H4 (cell line): ENCODE data around the gene KAT5. TPM values are rescaled to one million over a fixed set of nuclear protein-coding genes. Genes with fewer than 3 reads are reported as not detected.
A peak's percentile ranks its signal among the peaks of the same experiment; 100 is the strongest.
"Not testable (repeated sequence)": the region's sequence is repeated elsewhere in the genome, so short reads cannot be mapped to it uniquely, and the experiment has no call there.

Experiments used
- DNase-seq: peaks from one replicate; pipeline ENCODE4 v3.0.0-alpha.2; 2015; ENCODE audit warnings: low spot score
- total RNA-seq: library from RNA; depleted of rRNA; stranded (reverse); fragments of >200 nt; shearing (Covaris generic); gene quantifications from 2 replicates; pipeline ENCODE4 v1.2.3, GENCODE V29; 2014

KAT5 gene
- total RNA-seq, 1 experiment from 2014 or later, result 45.1 TPM

DNA sequence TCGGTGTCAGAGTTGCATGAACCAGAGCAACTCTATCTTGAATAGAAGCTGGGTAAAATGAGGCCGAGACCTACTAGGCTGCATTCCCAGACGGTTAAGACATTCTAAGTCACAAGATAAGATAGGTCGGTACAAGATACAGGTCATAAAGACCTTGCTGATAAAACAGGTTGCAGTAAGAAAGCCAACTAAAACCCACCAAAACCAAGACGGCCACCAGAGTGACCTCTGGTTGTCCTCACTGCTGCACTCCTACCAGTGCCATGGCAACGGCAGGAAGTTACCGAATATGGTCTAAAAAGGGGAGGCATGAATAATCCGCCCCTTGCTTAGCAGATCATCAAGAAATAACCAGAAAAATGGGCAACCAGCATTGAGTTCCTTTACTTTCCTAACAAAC lies 2.4 kb upstream of the KAT5 start:
- no peak for DNase-seq

DNA sequence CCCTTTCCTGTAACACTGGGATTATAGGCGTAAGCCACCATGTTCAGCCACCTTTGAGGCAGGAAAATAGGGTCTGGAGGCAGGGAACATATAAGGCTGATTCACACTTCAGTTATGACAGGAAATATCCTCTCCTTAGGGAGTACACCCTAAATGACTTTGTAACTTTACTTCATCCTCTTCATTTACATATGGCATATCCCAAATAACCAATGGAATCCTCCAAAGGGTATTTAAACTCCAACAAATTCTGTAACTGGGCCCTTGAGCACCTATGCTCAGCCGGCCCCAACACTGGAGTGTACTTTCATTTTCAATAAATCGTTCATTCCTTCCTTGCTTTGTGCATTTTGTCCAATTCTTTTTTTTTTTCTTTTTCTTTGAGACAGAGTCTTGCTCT lies 1.6 kb upstream of the KAT5 start:
- no peak for DNase-seq

DNA sequence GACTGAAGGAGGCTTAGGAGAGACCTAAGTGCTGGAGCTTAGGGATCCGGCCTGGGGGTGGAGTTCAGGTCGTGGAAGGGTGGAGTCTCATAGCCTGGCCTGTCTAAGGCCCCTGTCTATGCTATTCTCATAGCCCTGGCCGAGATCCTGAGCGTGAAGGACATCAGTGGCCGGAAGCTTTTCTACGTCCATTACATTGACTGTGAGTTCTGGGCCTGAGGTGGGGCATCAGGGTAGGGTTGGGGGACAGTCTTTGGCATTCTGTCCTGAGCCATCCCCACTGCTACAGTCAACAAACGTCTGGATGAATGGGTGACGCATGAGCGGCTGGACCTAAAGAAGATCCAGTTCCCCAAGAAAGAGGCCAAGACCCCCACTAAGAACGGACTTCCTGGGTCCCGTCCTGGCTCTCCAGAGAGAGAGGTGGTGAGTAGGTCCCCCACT lies 603 bp downstream of the KAT5 start:
- DNase-seq, result no peak

DNA sequence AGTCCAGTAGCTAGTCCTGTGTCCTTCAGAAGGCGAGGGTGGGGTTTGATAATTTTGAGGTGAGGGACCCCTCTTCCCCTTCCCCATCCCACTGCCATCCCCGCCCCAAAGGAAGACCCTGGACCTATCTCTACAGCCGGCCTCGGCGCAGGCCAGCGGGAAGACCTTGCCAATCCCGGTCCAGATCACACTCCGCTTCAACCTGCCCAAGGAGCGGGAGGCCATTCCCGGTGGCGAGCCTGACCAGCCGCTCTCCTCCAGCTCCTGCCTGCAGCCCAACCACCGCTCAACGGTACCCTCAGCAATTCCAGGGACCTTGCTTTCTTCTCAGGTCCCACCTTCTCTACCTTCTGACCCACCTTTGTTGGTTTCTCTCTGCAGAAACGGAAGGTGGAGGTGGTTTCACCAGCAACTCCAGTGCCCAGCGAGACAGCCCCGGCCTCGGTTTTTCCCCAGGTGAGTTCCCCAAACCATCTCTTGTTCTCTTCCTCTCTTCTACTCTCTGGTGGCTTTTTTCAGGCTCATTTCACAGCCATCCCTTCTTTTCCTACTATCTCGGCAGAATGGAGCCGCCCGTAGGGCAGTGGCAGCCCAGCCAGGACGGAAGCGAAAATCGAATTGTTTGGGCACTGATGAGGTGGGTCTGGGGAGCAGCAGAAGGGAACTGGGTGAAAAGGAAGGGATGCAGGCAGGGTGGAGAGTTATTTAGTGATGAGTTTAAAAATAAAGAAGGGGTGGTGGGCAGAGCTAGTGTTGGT lies 1.3 kb downstream of the KAT5 start:
- no peak for DNase-seq

DNA sequence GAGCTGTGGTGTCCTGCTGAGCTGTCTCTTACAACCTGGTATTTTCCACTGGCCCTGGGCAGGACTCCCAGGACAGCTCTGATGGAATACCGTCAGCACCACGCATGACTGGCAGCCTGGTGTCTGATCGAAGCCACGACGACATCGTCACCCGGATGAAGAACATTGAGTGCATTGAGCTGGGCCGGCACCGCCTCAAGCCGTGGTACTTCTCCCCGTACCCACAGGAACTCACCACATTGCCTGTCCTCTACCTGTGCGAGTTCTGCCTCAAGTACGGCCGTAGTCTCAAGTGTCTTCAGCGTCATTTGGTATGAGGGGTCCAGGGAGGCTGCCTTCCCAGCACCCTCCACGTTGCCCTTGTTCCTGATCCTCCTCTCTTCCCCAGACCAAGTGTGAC lies 2.4 kb downstream of the KAT5 start:
- no peak for DNase-seq

DNA sequence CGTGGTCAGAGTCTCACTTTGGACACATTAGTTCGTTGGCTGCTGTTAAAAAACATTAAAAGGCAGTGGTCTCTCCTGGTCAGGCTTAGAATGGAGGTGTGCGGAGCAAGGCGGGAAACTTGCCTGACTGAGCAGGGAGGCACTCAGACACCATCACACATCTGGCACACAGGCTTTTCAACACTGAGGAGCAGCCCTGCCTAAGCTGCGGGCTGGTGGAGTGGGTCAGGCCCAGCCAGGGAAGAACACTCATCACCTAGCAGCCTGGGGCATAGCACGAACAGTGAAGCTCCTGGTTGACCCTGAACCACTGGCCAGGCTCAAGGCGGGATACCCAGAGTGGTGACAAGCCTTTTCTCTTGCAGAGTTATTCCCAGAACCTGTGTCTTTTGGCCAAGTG lies 4.2 kb downstream of the KAT5 start:
- DNase-seq, result no peak

DNA sequence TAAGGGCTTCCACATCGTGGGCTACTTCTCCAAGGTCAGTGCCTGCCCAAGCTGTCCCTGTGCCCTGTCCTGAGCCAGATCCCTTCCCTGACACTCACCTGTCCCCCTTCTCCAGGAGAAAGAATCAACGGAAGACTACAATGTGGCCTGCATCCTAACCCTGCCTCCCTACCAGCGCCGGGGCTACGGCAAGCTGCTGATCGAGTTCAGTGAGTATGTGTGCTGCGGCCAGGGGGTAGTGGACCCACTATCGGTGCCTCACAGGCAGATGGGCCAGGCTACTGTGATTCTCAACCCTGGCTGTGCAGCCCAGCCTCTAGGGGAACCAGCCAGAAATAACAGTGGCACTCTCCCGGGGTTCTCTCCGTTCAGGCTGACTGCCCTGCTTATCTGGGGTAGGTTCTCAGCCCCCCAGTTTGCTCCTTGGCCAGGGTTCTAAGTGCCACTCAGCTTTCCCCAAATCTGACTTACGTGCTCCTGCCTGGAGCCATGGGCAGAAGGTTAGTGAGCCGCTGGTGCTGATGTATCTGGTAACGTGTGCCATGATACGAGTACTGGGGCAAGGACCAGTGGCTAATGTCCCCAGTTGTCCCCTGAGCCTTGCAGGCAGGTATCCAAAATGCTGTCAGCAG lies 4.8 kb downstream of the KAT5 start:
- no peak for DNase-seq

DNA sequence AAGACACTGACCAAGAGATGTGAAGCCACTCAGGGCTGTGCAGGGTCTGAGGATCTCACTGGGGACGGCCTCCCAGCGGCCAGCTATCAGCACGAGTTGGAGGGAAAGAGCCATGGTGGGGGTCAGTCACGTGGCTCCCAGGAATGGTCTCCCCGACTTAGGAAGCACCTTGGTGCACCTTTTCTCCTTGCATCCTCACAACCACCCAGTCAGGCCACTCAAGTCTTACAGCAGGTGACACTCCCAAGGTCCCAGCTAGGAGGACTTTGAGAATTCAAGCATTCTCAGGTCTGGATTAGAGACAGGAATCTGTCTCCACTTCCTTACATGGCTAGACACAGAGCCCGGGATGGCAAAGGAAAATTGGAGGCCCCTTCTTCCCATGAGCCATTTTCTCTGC lies 5.9 kb downstream of the KAT5 start:
- DNase-seq, result no peak

DNA sequence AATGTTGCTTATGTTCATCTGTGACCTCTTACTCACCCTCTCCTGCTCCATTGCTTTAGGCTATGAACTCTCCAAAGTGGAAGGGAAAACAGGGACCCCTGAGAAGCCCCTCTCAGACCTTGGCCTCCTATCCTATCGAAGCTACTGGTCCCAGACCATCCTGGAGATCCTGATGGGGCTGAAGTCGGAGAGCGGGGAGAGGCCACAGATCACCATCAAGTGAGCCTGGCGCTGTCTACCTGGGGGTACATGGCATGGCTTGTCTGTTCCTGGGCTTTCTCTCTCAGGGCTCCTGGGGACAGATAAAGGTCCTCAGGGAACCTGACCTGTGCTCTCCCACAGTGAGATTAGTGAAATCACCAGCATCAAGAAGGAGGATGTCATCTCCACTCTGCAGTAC lies 6.5 kb downstream of the KAT5 start:
- no peak for DNase-seq

DNA sequence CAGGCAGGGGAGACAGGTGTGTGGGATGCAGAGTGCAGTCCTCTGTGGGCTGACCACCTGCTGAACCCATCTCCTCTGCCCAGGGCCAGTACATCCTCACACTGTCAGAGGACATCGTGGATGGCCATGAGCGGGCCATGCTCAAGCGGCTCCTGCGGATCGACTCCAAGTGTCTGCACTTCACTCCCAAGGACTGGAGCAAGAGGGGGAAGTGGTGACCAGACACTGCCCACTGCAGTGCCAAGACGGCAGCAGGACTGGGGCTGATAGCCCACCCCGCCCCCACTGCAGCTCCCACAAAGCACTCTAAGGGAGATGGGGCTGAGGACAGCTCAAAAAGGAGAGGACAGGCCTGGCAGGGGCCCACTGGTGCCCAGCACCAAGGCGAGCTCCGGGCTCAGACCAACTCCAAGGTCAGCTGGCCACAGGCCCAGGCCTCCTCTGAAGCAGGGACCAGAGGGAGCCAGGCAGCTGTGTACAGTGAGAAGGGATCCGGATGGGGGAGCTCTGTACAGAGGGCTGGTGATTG lies 7.0 kb downstream of the KAT5 start:
- no peak for DNase-seq

DNA sequence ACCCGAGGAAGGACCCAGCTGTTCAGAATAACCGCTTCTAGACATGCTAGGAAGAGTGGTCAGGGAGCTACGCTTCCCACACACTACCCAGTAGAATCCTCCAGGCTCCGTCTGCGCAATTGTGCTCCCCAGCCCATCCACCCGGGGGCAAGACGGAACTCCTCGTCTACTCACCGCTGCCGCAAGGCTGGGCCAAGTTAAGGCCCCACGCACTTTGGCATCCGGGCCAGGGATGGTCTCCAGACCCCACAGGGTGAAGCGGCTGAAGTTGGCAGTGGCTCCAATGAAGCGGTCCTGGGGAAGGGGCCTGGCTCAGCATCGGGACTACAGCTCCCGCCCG lies 7.8 kb downstream of the KAT5 start:
- no peak for DNase-seq

DNA sequence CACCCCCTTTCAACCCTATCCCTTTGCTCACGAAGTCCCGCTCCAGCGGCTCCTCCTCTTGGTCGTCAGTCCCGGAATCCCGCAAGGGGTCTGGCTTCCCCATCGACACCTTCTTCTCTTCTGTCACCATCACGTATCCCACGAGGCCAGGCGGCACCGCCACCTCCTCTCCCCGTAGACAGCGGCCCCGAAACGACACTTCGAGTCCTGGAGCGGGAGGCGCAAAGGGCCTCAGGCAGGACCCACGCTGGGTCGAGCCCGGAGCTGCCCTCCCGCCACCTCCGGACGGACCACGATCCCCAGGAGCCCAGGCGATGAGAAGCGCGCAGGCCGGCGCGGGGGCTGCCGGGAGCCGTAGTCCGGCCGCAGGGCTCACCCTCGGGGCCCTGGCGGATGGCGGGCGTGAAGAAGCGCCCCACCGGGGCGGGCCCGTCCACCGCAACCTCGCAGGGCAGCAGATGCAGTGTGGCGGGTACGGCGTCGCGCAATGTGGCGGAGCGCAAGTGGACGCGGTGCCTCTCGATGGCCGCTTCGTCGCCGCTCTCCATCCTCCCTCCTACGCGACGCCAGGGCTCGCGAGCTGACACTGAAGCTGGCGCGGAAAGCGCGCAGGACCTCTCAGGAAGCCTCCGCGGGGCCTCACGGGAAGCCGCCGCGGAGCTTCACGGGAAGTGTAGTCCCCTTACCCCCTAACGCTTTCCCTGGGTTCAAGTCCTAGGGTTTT lies 8.3 kb downstream of the KAT5 start, which contains the start of gene RNASEH2C:
RNASEH2C (minus strand) TSS at position 588 of the 724 bp plus-strand sequence; CDS start at position 548, 40 bp downstream.
- DNase-seq, result peak; percentile 79

DNA sequence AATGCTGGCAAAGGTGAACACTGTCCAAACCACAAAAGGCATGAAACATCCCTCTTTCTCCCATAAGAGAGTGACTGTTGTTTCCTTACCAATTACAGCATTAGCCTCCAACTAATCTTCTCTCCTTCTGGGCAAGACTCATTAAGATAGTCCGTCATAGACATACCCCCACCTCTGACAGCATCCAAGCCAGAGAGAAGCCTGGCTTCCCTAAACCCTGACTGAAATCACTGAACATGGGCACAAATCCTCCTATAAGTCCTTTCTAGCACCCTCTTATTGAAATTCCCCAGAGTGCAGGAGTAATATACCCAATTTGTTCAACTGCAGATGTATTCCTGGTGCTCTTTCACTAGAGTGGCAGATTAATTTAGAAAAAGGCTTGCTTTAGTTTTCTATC lies 10.2 kb downstream of the KAT5 start:
- no peak for DNase-seq

DNA sequence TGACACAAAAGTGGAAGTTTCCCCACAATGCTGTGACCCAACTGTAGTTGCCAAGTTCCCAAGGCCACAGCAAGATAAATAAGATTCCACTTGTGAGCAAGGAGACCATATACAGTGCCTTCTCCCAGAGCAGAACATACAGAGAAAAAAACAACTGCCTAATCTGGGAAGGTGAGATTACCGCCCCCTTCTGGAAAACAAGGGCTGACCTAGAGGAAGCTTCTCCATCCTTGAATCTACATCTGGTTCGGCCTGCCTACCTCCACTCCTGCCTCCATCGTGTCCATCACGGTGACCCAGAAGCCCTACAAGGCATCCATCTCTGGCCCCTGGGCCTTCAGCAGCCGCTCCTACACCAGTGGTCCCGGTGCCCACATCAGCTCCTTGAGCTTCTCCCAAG lies 14.6 kb downstream of the KAT5 start:
- no peak for DNase-seq

DNA sequence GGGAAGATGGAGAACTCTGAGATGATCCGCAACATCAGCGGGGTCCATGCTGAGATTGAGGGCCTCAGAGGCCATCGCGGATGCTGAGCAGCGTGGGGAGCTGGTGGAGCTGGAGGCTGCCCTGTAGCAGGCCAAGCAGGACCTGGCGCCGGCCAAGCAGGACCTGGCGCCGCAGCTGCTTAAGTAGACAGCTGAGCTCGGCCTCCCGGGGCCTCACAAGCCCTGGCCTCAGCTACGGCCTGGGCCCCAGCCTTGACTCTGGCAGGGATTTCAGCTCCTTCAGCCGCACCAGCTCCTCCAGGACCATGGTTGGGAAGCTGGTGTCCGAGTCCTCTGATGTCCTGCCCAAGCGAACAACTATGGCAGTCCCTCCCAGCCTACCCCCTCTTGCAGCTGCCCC lies 15.8 kb downstream of the KAT5 start:
- DNase-seq, result no peak

DNA sequence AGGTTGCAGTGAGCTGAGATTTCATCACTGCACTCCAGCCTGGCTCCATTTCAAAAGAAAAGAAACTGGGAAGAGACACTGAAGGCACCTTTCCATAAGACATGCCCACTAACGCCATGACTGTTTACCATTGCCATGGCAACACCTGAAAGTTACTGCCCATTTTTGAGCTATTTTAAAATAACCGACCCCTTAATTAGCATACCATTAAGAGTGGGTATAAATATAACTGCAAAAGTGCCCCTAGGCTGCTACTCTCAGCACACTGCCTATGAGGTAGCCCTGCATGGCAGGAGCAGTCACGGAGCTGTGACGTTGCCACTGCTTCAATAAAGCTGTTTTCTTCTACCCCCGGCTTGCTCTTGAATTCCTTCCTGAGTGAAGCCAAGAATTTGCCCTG lies 18.4 kb downstream of the KAT5 start:
- no peak for DNase-seq

DNA sequence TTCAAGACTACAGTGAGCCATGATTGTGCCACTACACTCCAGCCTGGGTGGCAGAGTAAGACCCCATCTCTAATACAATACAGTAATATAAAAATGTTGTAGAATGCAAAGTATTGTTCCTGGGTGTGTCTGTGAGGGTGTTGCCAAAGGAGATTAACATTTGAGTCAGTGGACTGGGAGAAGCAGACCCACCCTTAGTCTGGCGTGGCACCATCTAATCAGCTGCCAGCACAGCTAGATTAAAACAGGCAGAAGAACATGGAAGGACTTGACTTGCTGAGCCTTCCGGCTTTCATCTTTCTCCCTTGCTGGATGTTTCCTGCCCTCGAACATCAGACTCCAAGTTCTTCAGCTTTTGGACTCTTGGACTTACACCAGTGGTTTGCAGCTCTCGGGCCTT lies 23.1 kb downstream of the KAT5 start:
- DNase-seq, result not testable (repeated sequence)

DNA sequence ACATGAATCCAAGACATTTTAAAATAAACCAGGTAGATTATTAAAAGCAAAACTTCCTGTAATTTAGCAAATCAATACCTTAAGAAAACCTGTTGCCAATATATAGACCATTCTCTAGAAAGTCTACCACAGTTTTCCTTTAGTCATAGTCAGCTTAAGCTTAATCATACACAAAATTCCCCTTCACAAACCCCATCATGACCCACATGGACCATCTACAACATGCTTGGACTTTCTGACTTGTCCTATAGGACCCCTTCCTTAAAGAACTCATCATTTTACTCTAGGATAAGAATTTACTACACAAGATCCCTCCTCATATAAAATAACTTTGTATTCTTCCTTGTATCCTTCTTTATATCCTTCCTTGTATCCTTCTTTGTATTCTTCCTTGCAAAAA lies 24.8 kb downstream of the KAT5 start:
- DNase-seq, result no peak

DNA sequence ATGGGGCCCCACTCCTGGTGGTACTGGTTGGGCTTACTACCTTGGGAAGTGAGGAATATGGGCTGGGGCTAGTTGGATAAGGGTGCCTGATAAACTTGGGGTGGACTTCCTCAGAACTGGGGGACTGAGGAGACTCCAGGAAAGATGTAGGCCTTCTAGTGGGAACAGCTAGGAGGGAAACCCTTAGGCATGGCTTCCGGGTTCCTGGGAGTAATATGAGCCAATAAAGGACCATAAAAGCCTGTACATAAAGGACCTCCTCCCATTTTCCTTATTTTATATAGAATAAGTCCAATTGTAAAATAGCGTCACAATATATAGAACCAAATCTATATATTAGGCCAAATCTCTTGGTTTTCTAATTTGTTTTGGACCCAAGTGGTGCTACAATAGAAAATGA lies 27.0 kb downstream of the KAT5 start:
- DNase-seq, result no peak

DNA sequence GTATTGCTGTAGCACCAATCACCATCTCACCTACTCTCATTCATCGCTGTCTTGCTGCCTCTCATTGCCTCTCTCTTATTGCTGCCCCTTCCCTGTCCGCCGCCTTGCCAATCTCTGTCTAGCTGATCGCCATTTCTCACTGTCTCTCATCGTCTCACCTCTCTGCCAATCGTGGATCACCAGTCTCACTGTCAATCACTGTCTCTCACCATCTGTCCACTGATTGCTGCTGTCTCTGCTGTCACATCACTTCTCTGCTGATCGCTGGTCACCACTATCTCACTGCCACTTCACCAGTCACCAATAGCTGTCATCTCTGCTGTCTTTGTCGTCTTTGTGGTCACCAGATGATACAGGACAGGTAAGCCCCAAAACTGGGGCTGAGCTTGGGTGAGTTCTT lies 29.1 kb downstream of the KAT5 start:
- no peak for DNase-seq

DNA sequence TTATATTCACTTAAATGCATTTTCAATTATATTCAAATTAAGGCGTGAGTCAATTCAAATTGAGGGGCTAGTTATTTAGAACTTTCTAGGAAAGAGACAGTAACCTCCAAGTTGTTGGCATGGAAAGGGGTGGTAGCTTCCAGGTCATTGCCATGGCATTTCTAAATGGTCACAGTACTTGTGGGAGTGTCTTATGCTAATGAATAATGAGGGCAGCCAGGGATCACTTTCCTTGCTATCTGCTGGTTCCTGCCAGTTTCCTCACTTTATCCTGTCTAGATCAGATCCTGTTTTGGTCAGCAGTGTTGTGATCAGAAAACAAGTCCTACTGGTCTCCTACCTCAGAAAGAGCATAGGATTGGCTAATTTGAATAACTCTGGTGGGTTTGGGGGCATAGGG lies 30.3 kb downstream of the KAT5 start:
- DNase-seq, result no peak

DNA sequence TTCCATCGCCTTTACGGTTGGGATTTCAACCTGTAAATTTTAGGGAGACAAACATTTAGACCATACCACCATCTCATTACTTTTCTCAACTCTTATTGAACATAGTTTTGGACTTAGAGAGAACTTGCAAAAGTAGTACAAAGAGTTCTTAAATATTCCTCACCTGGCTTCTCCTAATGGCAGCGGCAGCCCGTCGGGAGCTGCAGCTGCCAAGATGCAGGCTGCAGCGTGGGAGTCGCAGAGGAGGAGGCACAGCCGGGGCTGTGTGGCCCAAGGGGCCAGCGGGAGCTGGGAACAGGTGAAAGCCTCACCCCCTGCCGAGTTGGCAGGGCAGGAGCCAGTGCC lies 31.6 kb downstream of the KAT5 start:
- no peak for DNase-seq
